D341Med (cell line): ENCODE measurements around the gene MED29.

Experiments used
- DNase-seq: peaks from one replicate; pipeline ENCODE4 v3.0.0; 2012; ENCODE audit warnings: low spot score

The MED29 gene

DNA sequence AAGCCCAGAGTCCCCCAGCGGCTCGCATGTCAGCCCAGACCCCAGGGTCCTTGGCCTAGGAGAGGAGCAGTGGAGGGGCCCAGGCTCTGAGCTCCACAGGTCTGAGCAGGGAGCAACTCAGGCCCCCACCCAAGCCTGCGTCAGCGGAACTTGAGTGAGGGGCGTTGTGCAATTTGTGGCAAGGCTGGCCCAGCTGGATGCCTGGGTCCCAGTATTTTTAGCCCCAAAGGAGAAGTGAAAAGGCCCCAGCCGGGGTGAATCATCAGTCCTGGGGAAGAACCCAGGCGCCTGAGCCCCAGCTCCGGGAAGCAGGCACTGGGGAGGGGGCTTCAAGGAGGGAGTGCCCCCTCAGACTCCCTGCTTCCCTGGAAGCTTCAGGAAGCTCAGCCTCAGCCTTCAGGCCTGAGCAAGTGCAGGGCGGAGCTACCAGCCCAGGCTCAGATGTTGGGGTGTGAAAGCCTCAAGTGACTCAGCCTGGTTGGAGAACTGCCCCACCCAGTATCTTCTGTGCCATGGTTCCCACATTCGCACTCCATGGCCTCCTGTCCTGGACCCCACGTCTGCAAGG, 7.2 kb downstream of the MED29 start:
- no peak for DNase-seq

DNA sequence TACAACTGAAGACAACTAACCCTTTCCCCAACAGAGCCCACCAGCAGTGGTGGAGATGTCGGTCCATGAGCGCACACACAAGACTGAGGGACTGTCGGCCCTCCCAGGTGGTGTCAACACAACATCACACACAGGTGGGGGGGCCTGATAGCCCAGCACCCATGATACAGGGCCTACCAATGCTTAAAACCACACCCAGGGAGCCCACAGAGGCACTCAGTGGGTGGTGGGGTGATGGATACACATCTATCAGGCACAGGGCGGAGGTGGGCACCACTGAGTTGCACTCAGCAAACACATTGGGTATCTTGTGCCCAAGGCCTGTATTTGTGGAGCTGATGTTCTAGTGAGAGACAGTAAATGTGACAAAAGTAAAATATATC, 8.5 kb downstream of the MED29 start:
- DNase-seq = no peak

DNA sequence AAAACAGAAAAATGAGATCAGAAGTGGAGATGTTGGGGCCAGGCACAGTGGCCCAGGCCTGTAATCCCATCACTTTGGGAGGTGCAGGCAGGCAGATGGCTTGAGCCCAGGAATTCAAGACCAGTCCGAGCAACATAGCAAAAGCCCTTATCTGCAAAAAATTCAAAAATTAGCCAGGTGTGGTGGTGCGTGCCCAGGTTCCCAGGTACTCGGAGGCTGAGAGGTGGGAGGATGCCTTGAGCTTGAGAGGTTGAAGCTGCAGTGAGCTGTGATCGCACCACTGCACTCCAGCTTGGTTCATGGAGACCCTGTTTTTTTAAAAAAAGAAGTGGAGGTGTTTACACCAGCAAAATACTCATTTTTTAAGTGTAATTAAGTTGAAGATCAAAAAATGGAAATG, 8.9 kb downstream of the MED29 start:
- no peak for DNase-seq

DNA sequence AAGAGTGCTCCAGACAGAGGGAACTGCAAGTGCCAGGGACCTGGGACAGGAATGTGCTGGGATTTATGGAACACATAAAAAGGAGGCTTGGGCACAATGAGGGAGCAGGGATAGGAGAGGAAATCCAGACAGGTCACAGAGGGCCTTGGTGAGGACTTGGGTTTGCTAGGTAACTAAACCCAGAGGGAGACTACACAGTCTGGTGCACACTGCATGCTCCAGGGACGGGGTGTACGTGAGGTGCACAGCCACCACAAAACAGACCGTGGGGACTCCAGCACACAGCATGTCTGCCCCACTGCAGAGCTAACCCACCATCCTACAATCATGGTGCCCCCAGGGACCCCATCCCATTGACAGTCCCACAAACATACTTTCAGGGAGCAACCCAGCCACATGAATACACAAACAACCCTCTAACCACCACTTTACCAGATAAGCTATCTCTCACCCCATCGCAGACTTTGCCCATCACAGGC, 9.9 kb downstream of the MED29 start:
- DNase-seq = no peak

DNA sequence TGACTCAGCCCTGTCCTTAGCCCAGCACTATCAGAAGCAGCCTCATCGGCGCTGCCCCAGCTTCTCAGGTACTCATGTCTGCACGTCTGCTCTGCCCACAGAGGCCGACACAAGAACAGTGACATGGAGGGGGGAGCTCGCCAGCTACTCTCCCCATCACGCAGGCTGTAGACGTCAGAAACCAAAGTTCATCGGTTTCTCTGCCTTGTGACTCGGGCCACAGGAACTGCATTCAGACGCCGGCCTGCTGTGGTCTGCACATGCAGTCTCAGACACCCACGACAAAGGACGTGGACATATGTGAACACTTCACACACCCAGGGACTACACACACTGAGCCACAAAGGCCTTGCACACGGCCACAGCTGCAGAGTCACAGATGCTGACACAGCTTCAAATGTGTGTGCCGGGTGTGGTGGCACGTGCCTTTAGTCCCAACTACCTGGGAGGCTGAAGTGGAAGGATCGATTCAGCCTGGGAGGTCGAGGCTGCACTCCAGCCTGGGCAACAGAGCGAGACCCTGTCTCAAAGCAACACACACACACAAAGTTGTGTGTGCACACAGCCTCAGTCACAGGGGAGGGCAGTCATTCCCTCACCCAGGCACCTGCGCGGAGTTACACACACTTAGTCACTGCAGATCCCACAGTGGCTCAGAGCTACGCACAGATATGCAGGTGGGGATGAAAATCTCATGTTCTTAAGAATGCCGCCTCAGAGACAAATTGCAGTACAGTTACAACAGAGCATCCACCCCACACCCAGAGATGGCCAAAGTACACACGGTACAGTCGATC, 10.6 kb downstream of the MED29 start:
- DNase-seq = no peak

DNA sequence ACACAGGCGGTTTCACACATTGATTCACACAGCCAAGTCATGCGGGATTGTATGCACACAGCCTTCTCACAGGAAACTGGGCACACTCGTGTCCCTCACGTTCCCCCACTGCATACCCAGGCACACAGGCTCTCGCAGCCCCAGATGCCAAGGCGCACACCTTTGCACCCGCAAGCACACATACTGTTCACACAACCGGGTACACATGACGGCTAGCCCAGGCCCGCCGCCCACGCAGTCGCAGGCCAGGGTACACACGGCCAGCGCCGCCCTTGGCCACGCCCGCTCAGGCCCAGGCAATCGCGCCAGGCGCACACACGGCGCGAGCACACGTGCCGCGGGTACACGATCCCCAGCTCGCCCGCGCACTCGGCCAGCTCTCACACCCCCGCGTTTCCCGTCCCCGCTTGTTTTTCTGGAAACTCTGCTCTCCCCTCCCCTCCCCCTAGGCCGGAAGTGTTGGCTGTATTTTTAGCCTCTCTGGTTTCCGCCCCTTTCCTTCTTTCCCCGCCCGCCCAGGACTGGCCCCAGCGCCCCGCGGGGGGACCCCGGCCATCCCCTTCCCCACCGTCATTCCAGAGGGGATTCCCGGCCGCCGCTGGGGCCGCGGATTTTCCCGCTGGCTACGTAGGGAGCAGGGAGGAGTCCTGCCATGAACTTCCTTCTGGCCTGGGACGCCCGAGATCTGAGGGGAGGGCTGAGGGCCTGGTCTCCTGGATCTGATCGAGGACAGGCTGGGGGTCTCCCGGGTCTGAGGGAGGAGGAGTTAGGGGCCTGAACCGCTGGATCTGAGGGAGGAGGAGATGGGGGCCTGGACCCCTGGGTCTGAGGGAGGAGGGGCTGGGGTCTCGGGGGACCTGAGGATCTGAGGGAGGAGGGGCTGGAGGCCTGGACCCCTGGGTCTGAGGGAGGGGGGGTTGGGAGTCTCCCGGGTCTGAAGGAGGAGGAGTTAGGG, 11.4 kb downstream of the MED29 start:
- peak; percentile 58 for DNase-seq

DNA sequence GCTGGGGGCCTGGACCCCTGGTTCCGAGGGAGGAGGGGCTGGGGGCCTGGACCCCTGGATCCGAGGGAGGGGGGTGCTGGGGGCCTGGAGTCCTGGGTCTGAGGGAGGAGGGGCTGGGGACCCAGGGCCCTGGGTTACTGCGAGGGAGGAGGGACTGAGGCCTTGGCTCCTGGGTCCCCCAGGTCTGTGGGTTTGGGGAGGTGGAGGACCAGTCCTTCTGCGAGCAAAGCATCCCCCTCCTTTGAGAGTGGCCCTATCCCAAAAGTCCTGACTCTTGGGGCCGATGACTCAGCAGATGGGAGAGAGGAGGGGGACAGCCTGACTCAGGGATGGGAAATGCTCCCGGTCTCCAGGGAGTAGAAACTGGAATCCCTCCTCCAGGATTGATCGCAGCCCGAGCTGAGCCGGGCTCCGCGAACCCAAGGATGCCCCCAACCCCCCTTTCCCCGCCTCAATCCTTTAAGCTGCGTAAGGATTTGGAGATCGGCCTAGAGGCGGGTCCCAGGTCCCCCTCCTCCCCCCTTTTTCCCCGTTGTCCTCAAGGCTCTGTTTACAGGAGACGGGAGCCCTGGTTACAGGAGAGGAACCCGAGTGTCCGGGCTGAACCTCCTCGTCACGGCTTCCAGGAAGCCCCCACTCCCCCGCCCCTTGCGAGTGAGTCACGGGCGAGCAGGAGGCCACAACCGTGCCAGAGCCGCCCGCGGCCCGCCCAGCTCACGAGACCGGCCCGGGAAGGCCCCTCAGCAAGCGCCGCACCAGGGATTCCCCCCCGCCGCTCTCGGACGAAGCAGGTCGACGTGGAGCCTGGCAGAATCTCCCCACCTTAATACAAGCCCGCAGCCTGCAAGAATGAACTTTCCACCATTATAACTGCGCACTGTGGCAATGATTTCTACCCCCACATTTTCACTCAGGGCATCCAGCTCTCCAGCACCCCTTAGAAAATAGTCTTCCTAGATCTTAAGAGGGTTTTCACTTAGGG, 12.4 kb downstream of the MED29 start:
- peak; percentile 92 for DNase-seq

DNA sequence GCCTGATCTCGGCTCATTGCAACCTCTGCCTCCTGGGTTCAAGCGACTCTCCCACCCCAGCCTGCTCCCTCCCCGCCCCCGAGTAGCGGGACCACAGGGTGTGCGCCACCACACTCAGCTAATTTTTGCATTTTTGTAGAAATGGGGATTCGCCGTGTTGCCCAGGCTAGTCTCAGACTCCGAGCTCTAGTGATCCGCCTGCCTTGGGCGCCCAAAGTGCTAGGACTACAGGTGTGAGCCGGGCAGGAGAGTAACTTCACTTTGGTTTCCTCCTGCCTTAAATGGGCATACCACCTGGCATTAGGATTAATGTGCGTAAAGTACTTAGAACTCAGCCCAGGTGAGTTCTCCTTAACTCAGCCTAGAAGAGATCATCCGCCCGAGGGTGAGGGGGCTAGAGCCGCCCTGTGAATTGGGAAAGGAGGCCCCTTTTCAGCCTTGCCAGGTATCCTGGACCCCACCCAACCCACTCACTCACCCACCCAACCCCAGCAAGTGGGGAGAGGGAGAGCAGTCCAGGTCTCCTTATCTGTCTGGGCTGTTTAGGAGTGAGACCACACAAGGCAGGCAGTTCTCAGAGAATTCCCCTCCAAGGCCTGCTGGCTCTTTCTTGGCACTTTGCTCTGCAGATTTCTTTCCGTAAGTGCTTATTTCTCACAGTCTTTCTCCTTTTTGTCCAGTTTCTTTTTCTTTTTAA, 14.2 kb downstream of the MED29 start:
- DNase-seq = no peak

DNA sequence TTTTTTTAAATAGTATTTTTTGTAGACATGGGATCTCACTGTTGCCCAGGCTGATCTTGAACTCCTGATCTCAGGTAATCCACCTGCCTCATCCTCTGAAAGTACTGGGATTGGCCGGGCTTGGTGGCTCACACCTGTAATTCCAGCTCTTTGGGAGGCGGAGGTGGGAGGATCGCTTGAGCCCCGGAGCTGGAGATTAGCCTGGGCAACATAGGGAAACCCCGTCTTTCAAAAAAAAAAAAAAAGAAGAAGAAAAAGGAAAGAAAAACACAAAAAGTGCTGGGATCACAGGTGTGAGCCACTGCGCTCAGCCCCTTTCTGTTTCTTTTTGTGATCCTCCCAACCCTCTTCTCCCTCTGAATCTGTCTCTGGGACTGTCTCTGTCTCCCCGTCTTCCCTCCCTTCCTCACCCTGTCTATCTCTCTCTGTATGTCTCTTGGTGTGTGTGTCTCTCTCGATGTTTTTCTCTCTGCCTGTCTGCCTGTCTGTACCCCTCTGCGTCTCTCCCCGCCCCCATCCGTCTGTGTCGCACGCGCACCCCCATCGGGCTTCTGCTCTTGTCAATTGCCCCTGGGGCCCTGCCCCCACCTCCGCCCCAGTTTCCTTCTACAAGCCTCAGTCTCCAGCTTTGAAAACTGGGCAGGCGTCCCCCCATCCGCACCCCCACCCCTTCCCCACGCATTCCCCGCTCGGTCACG, 14.9 kb downstream of the MED29 start:
- DNase-seq = no peak

DNA sequence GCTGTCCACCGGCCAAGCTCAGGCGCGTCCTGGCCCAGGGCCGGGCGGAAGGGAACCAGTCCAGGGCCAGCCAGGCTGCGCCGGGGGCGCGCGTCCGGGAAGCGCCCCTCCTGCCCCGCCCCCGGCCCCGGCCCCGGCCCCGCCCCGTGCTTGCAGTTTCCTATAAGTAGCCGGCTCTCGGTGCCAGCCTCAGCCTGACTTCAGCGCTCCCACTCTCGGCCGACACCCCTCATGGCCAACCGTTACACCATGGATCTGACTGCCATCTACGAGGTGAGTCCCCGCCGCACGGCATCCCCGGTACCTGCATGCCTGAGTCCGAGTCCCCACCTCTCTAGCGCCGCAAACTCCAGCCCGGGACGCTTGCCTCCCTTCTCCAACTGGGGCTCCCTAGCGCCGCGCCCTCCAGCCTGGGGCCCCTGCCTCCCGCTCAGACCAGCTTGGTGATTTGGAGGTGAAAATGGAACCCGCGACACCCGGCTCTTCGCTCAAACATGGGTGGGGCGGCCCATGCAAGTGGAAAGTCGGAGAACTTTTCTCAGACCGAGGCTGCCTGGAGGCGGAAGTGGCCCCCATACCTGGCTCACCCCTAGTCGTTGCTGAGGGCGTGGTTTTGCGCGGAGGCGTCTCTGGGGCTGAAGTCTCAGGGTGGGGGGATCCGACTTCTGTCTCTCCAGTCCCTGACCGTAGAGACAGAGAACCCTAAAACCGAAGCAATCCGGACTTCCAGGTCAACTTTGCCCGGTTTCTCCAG, 15.7 kb downstream of the MED29 start, which contains the start of gene ZFP36:
Gene ZFP36 (plus strand): TSS at position 192 of the 754 bp plus-strand sequence. CDS start 58 bp downstream, at position 250.
- peak; percentile 70 for DNase-seq

DNA sequence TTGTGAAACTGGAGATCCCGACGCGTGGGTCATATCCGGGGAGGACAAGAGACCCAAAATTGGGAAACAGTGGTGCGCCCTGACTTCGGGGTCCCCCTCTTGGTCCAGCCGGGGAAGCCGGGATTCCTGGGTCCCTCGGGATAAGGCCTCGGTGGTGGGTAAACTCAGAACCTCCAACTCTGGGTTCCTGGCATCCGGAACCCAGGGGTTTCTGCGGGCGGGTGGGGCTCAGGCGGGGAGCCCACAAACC, 16.2 kb downstream of the MED29 start:
- no peak for DNase-seq

DNA sequence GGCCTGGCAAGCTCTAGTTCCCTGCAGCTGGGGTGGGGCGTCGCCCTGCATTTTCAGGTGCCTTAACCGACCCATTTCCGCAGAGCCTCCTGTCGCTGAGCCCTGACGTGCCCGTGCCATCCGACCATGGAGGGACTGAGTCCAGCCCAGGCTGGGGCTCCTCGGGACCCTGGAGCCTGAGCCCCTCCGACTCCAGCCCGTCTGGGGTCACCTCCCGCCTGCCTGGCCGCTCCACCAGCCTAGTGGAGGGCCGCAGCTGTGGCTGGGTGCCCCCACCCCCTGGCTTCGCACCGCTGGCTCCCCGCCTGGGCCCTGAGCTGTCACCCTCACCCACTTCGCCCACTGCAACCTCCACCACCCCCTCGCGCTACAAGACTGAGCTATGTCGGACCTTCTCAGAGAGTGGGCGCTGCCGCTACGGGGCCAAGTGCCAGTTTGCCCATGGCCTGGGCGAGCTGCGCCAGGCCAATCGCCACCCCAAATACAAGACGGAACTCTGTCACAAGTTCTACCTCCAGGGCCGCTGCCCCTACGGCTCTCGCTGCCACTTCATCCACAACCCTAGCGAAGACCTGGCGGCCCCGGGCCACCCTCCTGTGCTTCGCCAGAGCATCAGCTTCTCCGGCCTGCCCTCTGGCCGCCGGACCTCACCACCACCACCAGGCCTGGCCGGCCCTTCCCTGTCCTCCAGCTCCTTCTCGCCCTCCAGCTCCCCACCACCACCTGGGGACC, 16.6 kb downstream of the MED29 start:
- no peak for DNase-seq

DNA sequence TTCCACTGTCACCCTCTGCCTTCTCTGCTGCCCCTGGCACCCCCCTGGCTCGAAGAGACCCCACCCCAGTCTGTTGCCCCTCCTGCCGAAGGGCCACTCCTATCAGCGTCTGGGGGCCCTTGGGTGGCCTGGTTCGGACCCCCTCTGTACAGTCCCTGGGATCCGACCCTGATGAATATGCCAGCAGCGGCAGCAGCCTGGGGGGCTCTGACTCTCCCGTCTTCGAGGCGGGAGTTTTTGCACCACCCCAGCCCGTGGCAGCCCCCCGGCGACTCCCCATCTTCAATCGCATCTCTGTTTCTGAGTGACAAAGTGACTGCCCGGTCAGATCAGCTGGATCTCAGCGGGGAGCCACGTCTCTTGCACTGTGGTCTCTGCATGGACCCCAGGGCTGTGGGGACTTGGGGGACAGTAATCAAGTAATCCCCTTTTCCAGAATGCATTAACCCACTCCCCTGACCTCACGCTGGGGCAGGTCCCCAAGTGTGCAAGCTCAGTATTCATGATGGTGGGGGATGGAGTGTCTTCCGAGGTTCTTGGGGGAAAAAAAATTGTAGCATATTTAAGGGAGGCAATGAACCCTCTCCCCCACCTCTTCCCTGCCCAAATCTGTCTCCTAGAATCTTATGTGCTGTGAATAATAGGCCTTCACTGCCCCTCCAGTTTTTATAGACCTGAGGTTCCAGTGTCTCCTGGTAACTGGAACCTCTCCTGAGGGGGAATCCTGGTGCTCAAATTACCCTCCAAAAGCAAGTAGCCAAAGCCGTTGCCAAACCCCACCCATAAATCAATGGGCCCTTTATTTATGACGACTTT, 17.4 kb downstream of the MED29 start:
- DNase-seq = no peak

DNA sequence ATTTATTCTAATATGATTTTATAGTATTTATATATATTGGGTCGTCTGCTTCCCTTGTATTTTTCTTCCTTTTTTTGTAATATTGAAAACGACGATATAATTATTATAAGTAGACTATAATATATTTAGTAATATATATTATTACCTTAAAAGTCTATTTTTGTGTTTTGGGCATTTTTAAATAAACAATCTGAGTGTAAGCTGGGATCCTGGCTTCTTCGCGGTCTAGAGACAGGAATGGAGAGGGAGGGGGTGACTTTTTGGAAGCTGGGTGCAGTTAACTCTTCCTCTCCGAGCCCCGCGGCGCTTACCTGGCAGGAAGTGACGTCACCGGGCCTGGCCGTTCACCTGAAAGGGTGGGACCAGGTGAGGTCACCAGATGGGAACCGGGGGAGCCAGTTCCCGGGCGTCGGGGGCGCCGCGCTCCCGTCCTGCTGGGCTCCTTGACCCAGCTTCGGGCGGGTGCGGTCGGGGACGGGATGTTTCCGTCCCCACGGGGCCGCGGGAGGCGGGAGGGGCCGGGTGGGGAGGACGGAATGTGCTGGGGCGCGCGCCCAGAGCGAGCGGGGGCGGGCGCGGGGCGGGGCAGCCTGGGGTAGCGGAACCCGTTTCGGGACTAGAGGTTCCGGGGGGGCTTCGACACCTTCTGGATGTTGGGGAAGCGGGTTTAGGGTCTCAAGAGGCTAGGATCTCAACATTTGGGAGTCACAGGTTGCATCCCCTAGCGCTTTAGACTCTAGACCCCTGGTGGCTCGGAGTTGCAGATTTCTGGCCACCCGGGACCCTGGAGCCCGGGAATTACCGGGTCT, 18.2 kb downstream of the MED29 start:
- no peak for DNase-seq

DNA sequence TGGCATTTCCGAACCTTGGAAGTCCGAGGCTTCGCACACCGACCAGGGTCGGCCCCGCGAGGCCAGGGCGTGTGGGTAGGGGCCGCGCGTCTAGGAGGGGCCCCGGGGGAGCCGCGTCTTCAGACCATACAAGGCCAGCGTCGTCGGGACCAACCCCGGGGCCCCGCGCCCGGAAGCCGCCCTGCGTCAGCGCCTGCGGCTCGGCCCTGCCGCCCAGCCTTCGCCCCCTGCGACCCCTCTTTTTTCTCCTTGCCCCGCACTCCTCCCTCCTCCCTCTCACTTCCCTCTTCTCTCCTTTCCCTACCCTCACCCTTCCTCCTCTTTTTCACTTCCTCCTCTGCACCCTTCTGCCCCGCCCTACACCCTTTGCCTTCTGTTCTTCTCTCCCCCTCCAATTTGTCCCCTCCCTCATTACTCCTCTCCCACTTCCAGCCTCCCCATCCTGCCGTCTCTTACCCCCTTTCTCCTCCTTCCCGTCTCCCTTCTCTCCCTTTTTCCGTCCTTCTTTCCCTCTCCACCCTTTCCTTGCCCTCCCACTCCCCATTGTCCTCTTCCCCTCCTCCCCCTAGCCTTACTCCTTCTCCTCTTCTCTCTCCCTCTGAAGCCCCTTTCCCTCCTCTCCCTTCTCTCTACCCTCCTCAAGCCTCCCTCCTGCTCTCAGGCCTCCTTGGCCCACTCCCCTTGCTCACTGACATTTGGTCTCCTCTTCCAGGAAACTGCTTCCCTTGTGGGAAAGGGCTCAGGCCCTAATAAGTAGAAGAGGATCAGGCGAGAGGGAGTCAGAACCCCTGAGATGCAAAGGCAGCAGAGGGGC, 19.0 kb downstream of the MED29 start:
- DNase-seq = no peak

DNA sequence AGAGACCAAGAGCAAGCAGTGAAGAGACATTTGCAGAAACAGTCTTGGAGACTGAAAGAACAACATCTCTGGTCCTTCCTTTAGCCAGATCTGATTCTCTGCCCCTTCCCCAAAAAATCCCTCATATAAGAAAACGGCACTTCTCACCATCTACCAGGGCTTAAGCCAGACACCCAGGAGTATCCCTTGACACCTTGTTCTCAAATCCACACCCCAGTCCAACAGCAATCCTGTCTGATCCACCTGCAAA, 19.6 kb downstream of the MED29 start:
- DNase-seq = no peak
